H1 (cell line): ENCODE data around the gene NUDT3. TPM values are rescaled to one million over a fixed set of nuclear protein-coding genes. Genes with fewer than 3 reads are reported as not detected.

Experiments
- CTCF ChIA-PET: fragments of 300-600 bp; sonication (Branson Sonifier 250); formaldehyde crosslinking; loops from one replicate; lab custom pipeline; 2021; ENCODE audit not compliant: partially characterized antibody; lab: Charles Lee
- POLR2A ChIA-PET: fragments of 300-600 bp; sonication (Branson Sonifier 250); formaldehyde crosslinking; loops from one replicate; lab custom pipeline; 2021; ENCODE audit warnings: inconsistent platforms; ENCODE audit not compliant: partially characterized antibody; lab: Charles Lee
- DNase-seq, 2 experiments: peaks; one replicate each; pipeline versions ENCODE4 v3.0.0 to v3.0.0-alpha.2; 2010 to 2022; ENCODE audit warnings: low spot score in 2 of 2, low read depth in 1 of 2, mixed read lengths in 1 of 2
- FAIRE-seq: peaks from 2 replicates; lab custom pipeline; 2011; peaks lifted over from hg19 to GRCh38; lab: Jason Lieb, UNC
- H2AFZ ChIP-seq: 2 replicates; pipeline ENCODE4 v1.8.1; 2012; ENCODE audit warnings: low read length, inconsistent platforms
- H2AK5ac ChIP-seq: 2 replicates; pipeline ENCODE4 v1.6.1; 2013; ENCODE audit warnings: low read depth, low read length
- H2BK120ac ChIP-seq: replicated peaks from 2 replicates; pipeline ENCODE3; 2013; ENCODE audit warnings: low read depth, low read length, inconsistent platforms
- H2BK12ac ChIP-seq: 2 replicates; pipeline ENCODE4 v1.6.1; 2013; ENCODE audit warnings: low read depth, low read length
- H2BK15ac ChIP-seq: 2 replicates; pipeline ENCODE4 v1.6.1; 2013; ENCODE audit warnings: low read length
- H2BK20ac ChIP-seq: 2 replicates; pipeline ENCODE4 v1.6.1; 2013; ENCODE audit warnings: low read length
- H2BK5ac ChIP-seq: 2 replicates; pipeline ENCODE4 v1.6.1; 2013; ENCODE audit warnings: low read depth, low read length
- H3K14ac ChIP-seq: 2 replicates; pipeline ENCODE4 v1.6.1; 2013; ENCODE audit warnings: inconsistent platforms; ENCODE audit not compliant: insufficient read length
- H3K18ac ChIP-seq: 2 replicates; pipeline ENCODE4 v1.6.1; 2013; ENCODE audit warnings: low read length; ENCODE audit errors: extremely low read depth
- H3K23ac ChIP-seq: 2 replicates; pipeline ENCODE4 v1.6.1; 2013; ENCODE audit warnings: inconsistent platforms; ENCODE audit not compliant: insufficient read length
- H3K23me2 ChIP-seq: 2 replicates; pipeline ENCODE4 v1.6.1; 2013; ENCODE audit warnings: low read depth, low read length
- H3K27ac ChIP-seq: 2 replicates; pipeline ENCODE4 v1.6.1; 2011; ENCODE audit warnings: low read depth, low read length, inconsistent platforms
- H3K27me3 ChIP-seq, 4 experiments: replicated peaks in 1 of 4; 1 replicate in 1 of 4; 2 replicates in 3 of 4; pipeline versions ENCODE4 v1.6.1 to v1.8.1; 2011 to 2013; ENCODE audit warnings: low read length in 3 of 4, mild to moderate bottlenecking in 3 of 4, inconsistent platforms in 2 of 4, mixed read lengths in 2 of 4, moderate library complexity in 1 of 4; ENCODE audit not compliant: control insufficient read depth in 3 of 4, insufficient read depth in 3 of 4; ENCODE audit errors: extremely low read depth in 1 of 4
- H3K36me3 ChIP-seq, 4 experiments: 2 replicates each; pipeline versions ENCODE4 v1.6.1 to v1.8.1; 2011 to 2013; ENCODE audit warnings: mild to moderate bottlenecking in 4 of 4, low read length in 3 of 4, moderate library complexity in 2 of 4, control low read depth in 1 of 4, inconsistent platforms in 1 of 4; ENCODE audit not compliant: insufficient read depth in 4 of 4, control insufficient read depth in 2 of 4
- H3K4ac ChIP-seq: replicated peaks from 2 replicates; pipeline ENCODE3; 2013; ENCODE audit warnings: low read length, low read depth, mixed read lengths, inconsistent platforms; ENCODE audit not compliant: insufficient read length
- H3K4me1 ChIP-seq, 4 experiments: replicated peaks in 1 of 4; 1 replicate in 1 of 4; 2 replicates in 3 of 4; pipeline versions ENCODE4 v1.6.1 to v1.8.1; 2011 to 2013; ENCODE audit warnings: low read length in 3 of 4, inconsistent platforms in 2 of 4, mixed read lengths in 1 of 4; ENCODE audit not compliant: insufficient read depth in 4 of 4, control insufficient read depth in 3 of 4
- H3K4me2 ChIP-seq, 2 experiments: 2 replicates each; pipeline versions ENCODE4 v1.6.1 to v1.8.1; 2011 to 2013; ENCODE audit warnings: low read depth in 2 of 2, low read length in 2 of 2, control low read depth in 1 of 2, inconsistent platforms in 1 of 2, mild to moderate bottlenecking in 1 of 2; ENCODE audit not compliant: insufficient read depth in 1 of 2
- H3K4me3 ChIP-seq, 4 experiments: fragments of 200-600, 300-600 bp in 1 of 4; sonication (generic), shearing (Covaris generic), sonication (Bioruptor Twin) in 1 of 4; 2 replicates each; pipeline versions ENCODE4 v1.5.1 to v1.8.1; 2011 to 2016; ENCODE audit warnings: low read length in 4 of 4, low read depth in 3 of 4, control low read depth in 2 of 4, inconsistent platforms in 2 of 4, mild to moderate bottlenecking in 2 of 4, mixed read lengths in 1 of 4, moderate library complexity in 1 of 4; ENCODE audit not compliant: insufficient read depth in 2 of 4; ENCODE audit errors: extremely low read depth in 1 of 4
- H3K56ac ChIP-seq: replicated peaks from 2 replicates; pipeline ENCODE3; 2013; ENCODE audit warnings: low read depth, mild to moderate bottlenecking, mixed read lengths, low read length, inconsistent platforms; ENCODE audit not compliant: insufficient read length
- H3K79me1 ChIP-seq: 2 replicates; pipeline ENCODE4 v1.6.1; 2013; ENCODE audit warnings: low read depth, low read length, control low read depth
- H3K79me2 ChIP-seq, 2 experiments: 2 replicates each; pipeline versions ENCODE4 v1.6.1 to v1.8.1; 2012 to 2013; ENCODE audit warnings: low read length in 2 of 2, mild to moderate bottlenecking in 2 of 2, inconsistent platforms in 1 of 2; ENCODE audit not compliant: insufficient read depth in 2 of 2, control insufficient read depth in 1 of 2
- H3K9ac ChIP-seq, 4 experiments: replicated peaks in 1 of 4; 1 replicate in 1 of 4; 2 replicates in 3 of 4; pipeline versions ENCODE4 v1.6.1 to v1.8.1; 2011 to 2013; ENCODE audit warnings: low read depth in 3 of 4, low read length in 3 of 4, control low read depth in 2 of 4, mild to moderate bottlenecking in 2 of 4, moderate library complexity in 2 of 4, inconsistent platforms in 1 of 4; ENCODE audit errors: extremely low read depth in 1 of 4
- H3K9me3 ChIP-seq, 2 experiments: 2 replicates each; pipeline versions ENCODE4 v1.6.1 to v1.8.1; 2012 to 2013; ENCODE audit warnings: mild to moderate bottlenecking in 2 of 2, moderate library complexity in 2 of 2, control low read depth in 1 of 2, inconsistent platforms in 1 of 2, low read depth in 1 of 2, low read length in 1 of 2, mixed read lengths in 1 of 2; ENCODE audit not compliant: insufficient read depth in 2 of 2
- H4K20me1 ChIP-seq, 2 experiments: replicated peaks in 1 of 2; 2 replicates each; pipeline versions ENCODE3 to v1.8.1; 2011 to 2013; ENCODE audit warnings: inconsistent platforms in 2 of 2, low read length in 2 of 2, mild to moderate bottlenecking in 1 of 2; ENCODE audit not compliant: insufficient read depth in 2 of 2, control insufficient read depth in 1 of 2
- H4K5ac ChIP-seq: 2 replicates; pipeline ENCODE4 v1.6.1; 2013; ENCODE audit warnings: low read length, low read depth, mixed read lengths, inconsistent platforms; ENCODE audit not compliant: insufficient read length
- H4K8ac ChIP-seq: 2 replicates; pipeline ENCODE4 v1.8.0; 2013; ENCODE audit warnings: mild to moderate bottlenecking, moderate library complexity, low read length, inconsistent platforms; ENCODE audit not compliant: insufficient read depth; ENCODE audit errors: extremely low read depth
- H4K91ac ChIP-seq: replicated peaks from 2 replicates; pipeline ENCODE3; 2013; ENCODE audit warnings: low read length, mixed read lengths, inconsistent platforms; ENCODE audit not compliant: insufficient read length
- ATF2 ChIP-seq: IDR thresholded peaks from 2 replicates; pipeline ENCODE4 v1.6.1; 2012; ENCODE audit warnings: low read length, inconsistent platforms
- EZH2 ChIP-seq: fragments of 200-600 bp; sonication (generic); IDR thresholded peaks from 2 replicates; pipeline ENCODE4 v1.7.1; 2012; ENCODE audit warnings: low read depth, mild to moderate bottlenecking, moderate library complexity, low read length, inconsistent platforms; ENCODE audit not compliant: severe bottlenecking
- FOSL1 ChIP-seq: IDR thresholded peaks from 2 replicates; pipeline ENCODE4 v1.6.1; 2011; ENCODE audit warnings: mild to moderate bottlenecking, low read depth, low read length, moderate library complexity; ENCODE audit not compliant: insufficient read depth
- JUN ChIP-seq: IDR thresholded peaks from 2 replicates; pipeline ENCODE4 v1.6.1; 2011; ENCODE audit warnings: low read depth, mild to moderate bottlenecking, improper control_type of control experiment, low read length
- NRF1 ChIP-seq: IDR thresholded peaks from 2 replicates; pipeline ENCODE4 v1.6.1; 2011; ENCODE audit warnings: mild to moderate bottlenecking, low read depth, low read length, improper control_type of control experiment
- RBBP5 ChIP-seq: IDR thresholded peaks from 2 replicates; pipeline ENCODE4 v1.7.1; 2012; ENCODE audit warnings: low read depth, mild to moderate bottlenecking, inconsistent platforms, low read length, moderate library complexity, borderline replicate concordance
- RFX5 ChIP-seq: IDR thresholded peaks from 2 replicates; pipeline ENCODE4 v1.6.1; 2011; ENCODE audit warnings: low read depth, low read length, improper control_type of control experiment, borderline replicate concordance
- SIX5 ChIP-seq: IDR thresholded peaks from 2 replicates; pipeline ENCODE4 v1.6.1; 2011; ENCODE audit warnings: mild to moderate bottlenecking, low read depth, low read length
- TEAD4 ChIP-seq: IDR thresholded peaks from 2 replicates; pipeline ENCODE4 v1.6.1; 2012; ENCODE audit warnings: low read depth, low read length, inconsistent platforms, mixed read lengths
- WGBS, 2 experiments: shearing (Covaris generic) in 1 of 2; methylation state at CpG; one replicate each; pipeline versions ENCODE4 v1.1.6 to v1.1.7; 2013 to 2015; ENCODE audit warnings: low lambda C conversion rate in 2 of 2, mixed read lengths in 2 of 2, inconsistent platforms in 1 of 2, low coverage in 1 of 2, missing lambda C conversion rate in 1 of 2; ENCODE audit not compliant: insufficient replicate concordance in 2 of 2, insufficient coverage in 1 of 2, insufficient read length in 1 of 2; ENCODE audit errors: extremely low coverage in 1 of 2, missing lambda C conversion rate in 1 of 2; 5-methylcytosine and 5-hydroxymethylcytosine counted together
- polyA plus RNA-seq, 7 experiments: library from polyadenylated mRNA; depleted of rRNA in 3 of 7; stranded (reverse) in 5 of 7; unstranded in 2 of 7; fragments of >200 nt in 5 of 7; fragments of 200-250 nt in 2 of 7; gene quantifications; 1 replicate in 5 of 7; 2 replicates in 1 of 7; 4 replicates in 1 of 7; pipeline versions ENCODE4 v1.2.1 to v1.2.3, GENCODE V29; 2011 to 2013; ENCODE audit warnings: missing spikeins in 2 of 7, mixed read lengths in 2 of 7
- total RNA-seq: library from RNA; stranded (reverse); fragmentation: NEBNext Ultra II Directional; extraction: Animal tissue kit (Norgen Biotek cat#: 25700); gene quantifications from 2 replicates; pipeline ENCODE4 v1.2.1, GENCODE V29; 2021
- TF ChIP-seq, protein P1 (sequence below): IDR thresholded peaks from 2 replicates; pipeline ENCODE4 v1.6.1; 2011; ENCODE audit warnings: low read depth, mild to moderate bottlenecking, low read length; ENCODE audit not compliant: insufficient read depth

NUDT3 gene
- total and polyA plus RNA-seq, 2 of the 8 experiments (the other 6 are each of a cell fraction or from before 2014, with no cell fraction given) = 14.1 to 36.9 TPM

GRCh38 chr6:34359418-34360158, 32.9 kb downstream of the NUDT3 start:
- no peak overlapping the region for H4K5ac ChIP-seq
- peaks cover 0 to 9% (median 6%) of the 10 kb centered on the region in 4 experiments; a peak in 4 of 7 replicates for H3K4me1 ChIP-seq
- peaks cover 0 to 6% of the 10 kb centered on the region in 2 experiments for H4K20me1 ChIP-seq
- WGBS, 2 experiments = 97% methylated on average over 2 of the region's 2 CpGs; no CpG with 5 or more reads in 1 of the 2 experiments
- H2BK5ac ChIP-seq = no peak overlapping the region
- H3K4ac ChIP-seq = no peak overlapping the region
- POLR2A ChIA-PET = interaction anchor here (1.2 to 2.1 kb wide), 5 partner anchors 25 to 432 kb away, joined by 3 to 4 read pairs (median 4); partner anchors contain the start of genes BLTP3A and HMGA1
- FAIRE-seq (no peak), DNase-seq (no peak)
- H2BK12ac ChIP-seq = no peak overlapping the region
- H2AK5ac ChIP-seq = no peak overlapping the region
- no peak overlapping the region for H3K18ac ChIP-seq
- H3K9ac ChIP-seq = no peak overlapping the region
- no peak overlapping the region for H2BK20ac ChIP-seq
- H3K27ac ChIP-seq = no peak overlapping the region
- CTCF ChIA-PET = interaction anchor here (0.8 kb wide), 1 partner anchor 181 kb away, joined by 3 read pairs; no protein-coding TSS in a partner anchor
- no peak overlapping the region for H3K14ac ChIP-seq
- no peak overlapping the region for H3K23ac ChIP-seq
- H3K36me3 ChIP-seq = no peaks in the 10 kb centered on the region
- no peak overlapping the region for H2BK120ac ChIP-seq
- TF ChIP-seq SIX5 (no peak), RBBP5 (no peak), EZH2 (no peak), JUN (no peak), RFX5 (no peak), FOSL1 (no peak), TEAD4 (no peak), ATF2 (no peak), NRF1 (no peak)
- TF ChIP-seq, protein P1, sequence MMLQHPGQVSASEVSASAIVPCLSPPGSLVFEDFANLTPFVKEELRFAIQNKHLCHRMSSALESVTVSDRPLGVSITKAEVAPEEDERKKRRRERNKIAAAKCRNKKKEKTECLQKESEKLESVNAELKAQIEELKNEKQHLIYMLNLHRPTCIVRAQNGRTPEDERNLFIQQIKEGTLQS = no peak
- H3K23me2 ChIP-seq = no peaks in the 10 kb centered on the region
- H3K4me2 ChIP-seq = no peak overlapping the region
- H3K4me3 ChIP-seq = no peak overlapping the region
- no peaks in the 10 kb centered on the region for H3K79me1 ChIP-seq
- no peak overlapping the region for H4K91ac ChIP-seq
- H2BK15ac ChIP-seq = no peak overlapping the region
- peaks cover 3 to 67% of the 10 kb centered on the region in 2 experiments; a peak in 3 of 4 replicates for H3K79me2 ChIP-seq
- no peaks in the 10 kb centered on the region for H3K27me3 ChIP-seq
- no peak overlapping the region for H2AFZ ChIP-seq
- H3K9me3 ChIP-seq = no peaks in the 10 kb centered on the region
- no peak overlapping the region for H3K56ac ChIP-seq
- H4K8ac ChIP-seq = no peak overlapping the region
